MCF 10A (cell line): ENCODE measurements around the gene SUSD1. TPM values are rescaled to one million over a fixed set of nuclear protein-coding genes. Genes with fewer than 3 reads are reported as not detected.

Source experiments
- BruUV-seq: library from RNA; stranded (reverse); fragments of 400-500 nt; replicated peaks from 2 replicates; lab custom pipeline; 2021; lab: Mats Ljungman, UMichigan
- CTCF ChIA-PET: fragments of 300-600 bp; sonication (Branson Sonifier 250); formaldehyde crosslinking; extraction: SDS; loops from one replicate; lab custom pipeline; 2021; ENCODE audit warnings: antibody characterized with exemption, inconsistent platforms; lab: Yijun Ruan, JAX
- POLR2A ChIA-PET: fragments of 300-600, 350-650 bp; sonication (Branson Sonifier 250); formaldehyde crosslinking; extraction: SDS; loops from one replicate; lab custom pipeline; 2020; ENCODE audit warnings: antibody characterized with exemption, inconsistent platforms; lab: Yijun Ruan, JAX
- DNase-seq: peaks from one replicate; pipeline ENCODE4 v3.0.0-alpha.2; 2018; ENCODE audit not compliant: unreplicated experiment
- H3K27ac Mint-ChIP-seq: one replicate; pipeline ENCODE4 v1.8.0; 2022; ENCODE audit warnings: mild to moderate bottlenecking, low read depth, mixed read lengths; ENCODE audit not compliant: unreplicated experiment
- H3K27me3 Mint-ChIP-seq: one replicate; pipeline ENCODE4 v1.8.0; 2022; ENCODE audit warnings: mixed read lengths; ENCODE audit not compliant: insufficient read depth, unreplicated experiment
- H3K36me3 Mint-ChIP-seq: one replicate; pipeline ENCODE4 v1.8.0; 2022; ENCODE audit warnings: mild to moderate bottlenecking, moderate library complexity, mixed read lengths; ENCODE audit not compliant: insufficient read depth, unreplicated experiment
- H3K4me1 Mint-ChIP-seq: one replicate; pipeline ENCODE4 v1.8.0; 2022; ENCODE audit warnings: mixed read lengths; ENCODE audit not compliant: insufficient read depth, unreplicated experiment
- H3K4me3 Mint-ChIP-seq: one replicate; pipeline ENCODE4 v1.8.0; 2022; ENCODE audit warnings: mild to moderate bottlenecking, moderate library complexity, mixed read lengths; ENCODE audit not compliant: unreplicated experiment
- H3K9me3 Mint-ChIP-seq: one replicate; pipeline ENCODE4 v1.8.0; 2022; ENCODE audit warnings: mixed read lengths; ENCODE audit not compliant: unreplicated experiment
- CTCF ChIP-seq: fragments of 200-600 bp; IDR thresholded peaks from one replicate; pipeline ENCODE4 v1.8.0; 2022; ENCODE audit warnings: antibody characterized with exemption, mild to moderate bottlenecking; ENCODE audit not compliant: unreplicated experiment
- intact Hi-C: fragments of 100-400 bp; cut with micrococcal nuclease; formaldehyde crosslinking; loops from 2 replicates; pipeline ENCODE4 v1.14.1; 2022
- total RNA-seq: library from RNA; stranded (reverse); gene quantifications from 2 replicates; pipeline ENCODE4 v1.2.3, GENCODE V29; 2022

The SUSD1 gene
- total RNA-seq, 1 experiment from 2014 or later: 2.0 TPM

- Mint-ChIP-seq H3K27me3 (no peaks in the 10 kb centered on the region), H3K27ac (no peak overlapping the region), H3K4me3 (no peak overlapping the region), H3K4me1 (peaks cover 30% of the 10 kb centered on the region), H3K36me3 (no peaks in the 10 kb centered on the region), H3K9me3 (no peaks in the 10 kb centered on the region)
- no peak for TF ChIP-seq CTCF
- ChIA-PET CTCF (interaction anchor here (0.7 to 1.0 kb wide), 2 partner anchors 17 to 29 kb away, joined by 3 to 5 read pairs; no protein-coding TSS in a partner anchor), POLR2A (interaction anchor here (1.0 to 1.9 kb wide), 3 partner anchors 8 to 115 kb away, joined by 3 to 5 read pairs (median 3); no protein-coding TSS in a partner anchor)
- no peak for DNase-seq
- no TSS peak for BruUV-seq
- intact Hi-C loops: no loop called here
Observed at GRCh38 chr9:112031400-112031799, 143.7 kb downstream of the SUSD1 start.

- H3K9me3 Mint-ChIP-seq: no peaks in the 10 kb centered on the region
- H3K4me1 Mint-ChIP-seq: peaks cover 30% of the 10 kb centered on the region
- H3K36me3 Mint-ChIP-seq: no peaks in the 10 kb centered on the region
- POLR2A ChIA-PET: interaction anchor here (0.6 to 2.8 kb wide), 12 partner anchors 12 to 1225 kb away, joined by 3 to 25 read pairs (median 4); partner anchors contain the start of gene UGCG
- H3K4me3 Mint-ChIP-seq: peak overlapping the region; percentile 21
- no peaks in the 10 kb centered on the region for H3K27me3 Mint-ChIP-seq
- TF ChIP-seq CTCF: no peak
- CTCF ChIA-PET: interaction anchor here (0.6 to 1.0 kb wide), 2 partner anchors 45 to 99 kb away, joined by 3 read pairs; no protein-coding TSS in a partner anchor
- DNase-seq: peak; percentile 80
- H3K27ac Mint-ChIP-seq: peak overlapping the region; percentile 96
- BruUV-seq: no TSS peak
- intact Hi-C loops: no loop called here
Observed at GRCh38 chr9:112029921-112030444, 145.1 kb downstream of the SUSD1 start.

GRCh38 chr9:112028242-112029221 is 146.6 kb downstream of the SUSD1 start:
- ChIA-PET POLR2A (interaction anchor here (0.6 to 2.8 kb wide), 5 partner anchors 19 to 428 kb away, joined by 3 to 25 read pairs (median 4); partner anchors contain the start of gene UGCG), CTCF (interaction anchor here (0.9 kb wide), 2 partner anchors 11 to 14 kb away, joined by 3 to 4 read pairs; no protein-coding TSS in a partner anchor)
- Mint-ChIP-seq H3K36me3 (no peaks in the 10 kb centered on the region), H3K4me3 (no peak overlapping the region), H3K9me3 (no peaks in the 10 kb centered on the region), H3K4me1 (peaks cover 30% of the 10 kb centered on the region), H3K27ac (peak overlapping the region; percentile 96), H3K27me3 (no peaks in the 10 kb centered on the region)
- no peak for DNase-seq
- TF ChIP-seq CTCF: no peak
- intact Hi-C loops: no loop called here
- BruUV-seq: no TSS peak

- POLR2A ChIA-PET: no interaction called here
- H3K4me1 Mint-ChIP-seq: peaks cover 24% of the 10 kb centered on the region
- H3K27ac Mint-ChIP-seq: no peak overlapping the region
- CTCF ChIA-PET: no interaction called here
- TF ChIP-seq CTCF: no peak
- no peak overlapping the region for H3K4me3 Mint-ChIP-seq
- H3K9me3 Mint-ChIP-seq: no peaks in the 10 kb centered on the region
- H3K27me3 Mint-ChIP-seq: no peaks in the 10 kb centered on the region
- H3K36me3 Mint-ChIP-seq: no peaks in the 10 kb centered on the region
- intact Hi-C loops: no loop called here
- DNase-seq: no peak
- no TSS peak for BruUV-seq
Observed at GRCh38 chr9:112025850-112026249, 149.2 kb downstream of the SUSD1 start.
